ENCODE measurements around the gene C2orf92. TPM values are rescaled to one million over a fixed set of nuclear protein-coding genes. Genes with fewer than 3 reads are reported as not detected.

Gene C2orf92
- total RNA-seq, 4 donors from 2014 or later: 8.6 to 23.7 (median 12.2) TPM

- TF ChIP-seq CTCF (IDR thresholded peaks at IDR 0.05; ENCODE audit: low read depth): no peak
Measured at GRCh38 chr2:97695744-97696143, 26.2 kb downstream of the C2orf92 start.

DNA sequence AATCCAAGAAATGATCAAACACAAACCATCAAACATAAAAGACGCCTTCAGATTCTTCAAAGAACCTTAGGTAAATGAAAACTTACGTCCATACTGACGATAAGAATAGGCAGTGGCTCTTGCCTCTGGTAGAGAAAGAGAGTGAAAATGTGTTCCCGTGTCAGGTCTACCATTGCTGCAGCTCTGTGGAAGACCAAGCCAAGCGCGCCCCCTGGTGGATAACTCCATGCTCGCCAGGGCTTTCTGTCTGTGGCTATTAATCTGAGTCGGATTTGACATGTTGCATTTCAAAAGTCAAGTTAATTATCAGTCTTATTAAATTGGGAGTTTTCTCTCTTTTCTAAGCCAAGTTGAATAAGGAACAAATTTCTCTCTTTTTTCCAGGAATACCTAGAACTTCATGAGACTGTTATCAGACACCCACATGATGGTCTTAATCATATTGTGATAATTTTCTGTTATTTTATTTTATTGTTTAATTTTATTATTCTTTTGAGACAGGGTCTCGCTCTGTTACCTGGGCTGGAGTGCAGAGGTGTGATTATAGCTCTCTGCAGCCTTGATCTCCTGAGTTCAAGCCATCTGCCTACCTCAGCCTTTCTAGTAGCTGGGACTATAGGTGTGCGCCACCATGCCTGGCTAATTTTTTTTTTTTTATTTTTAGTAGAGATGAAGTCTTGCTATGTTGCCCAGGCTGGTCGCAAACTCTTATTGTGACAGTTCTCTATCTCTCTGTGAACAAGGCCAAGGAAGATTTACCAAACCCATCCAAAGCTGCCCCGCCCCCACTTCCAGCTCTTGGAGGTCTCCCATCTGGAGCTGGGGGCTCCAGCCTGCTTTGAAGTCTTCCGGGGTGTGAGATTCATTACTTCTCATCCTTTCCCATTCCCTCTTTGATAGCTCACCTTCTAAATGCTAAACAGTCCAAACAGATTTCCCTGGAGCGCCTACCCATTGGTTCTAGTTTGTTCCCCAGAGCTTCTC lies 28.0 kb downstream of the C2orf92 start:
- no peak for TF ChIP-seq CTCF (IDR thresholded peaks at IDR 0.05; ENCODE audit: low read depth)

DNA sequence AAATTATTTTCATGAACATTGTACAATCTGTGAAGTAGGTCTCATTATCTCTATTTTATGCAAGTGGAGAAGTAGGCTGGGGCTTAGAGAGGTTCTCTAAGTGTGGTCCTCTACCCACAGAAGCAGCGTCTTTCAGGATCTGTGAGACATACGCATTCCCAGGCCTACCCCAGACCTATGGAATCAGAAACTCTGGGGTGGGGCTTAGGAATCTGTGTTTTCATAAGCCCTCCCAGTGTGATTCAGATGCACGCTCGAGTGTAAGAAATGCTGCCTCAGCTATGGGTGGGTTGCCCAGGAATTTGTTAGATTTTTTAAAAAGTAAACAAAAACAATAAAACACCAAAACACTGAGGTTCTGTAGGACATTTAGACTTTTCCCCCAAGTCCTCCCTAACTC lies 29.0 kb downstream of the C2orf92 start:
- no peak for TF ChIP-seq CTCF (IDR thresholded peaks at IDR 0.05; ENCODE audit: low read depth)

GRCh38 chr2:97699765-97700444 lies 30.4 kb downstream of the C2orf92 start:
- TF ChIP-seq CTCF (IDR thresholded peaks at IDR 0.05; ENCODE audit: low read depth): no peak

DNA sequence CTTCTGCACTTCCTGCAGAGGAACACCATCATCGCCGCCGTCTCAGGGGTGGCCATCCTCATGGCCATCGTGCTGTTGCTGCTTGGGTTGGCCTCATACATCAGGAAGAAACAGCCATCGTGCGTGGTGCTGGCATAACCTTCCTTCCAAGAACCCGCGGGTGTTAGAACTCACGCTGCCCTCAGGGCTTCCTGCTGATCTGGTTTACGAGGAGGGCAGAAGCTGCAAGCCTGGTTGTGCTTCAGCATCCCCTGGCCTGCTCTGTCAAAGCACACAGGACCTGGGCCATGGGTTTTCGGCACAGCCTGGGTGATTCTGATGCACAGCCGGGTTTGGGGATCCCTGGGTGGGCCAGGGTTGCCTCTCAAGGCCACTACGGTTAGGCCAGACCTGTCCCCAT lies 31.7 kb downstream of the C2orf92 start:
- TF ChIP-seq CTCF (IDR thresholded peaks at IDR 0.05; ENCODE audit: low read depth): no peak

- no peak for TF ChIP-seq CTCF (IDR thresholded peaks at IDR 0.05; ENCODE audit: low read depth)
Measured at GRCh38 chr2:97701851-97702465, 32.4 kb downstream of the C2orf92 start.

Data from subcutaneous adipose tissue (tissue), 4 donors.